ENCODE measurements around the gene PCSK5. TPM values are rescaled to one million over a fixed set of nuclear protein-coding genes. Genes with fewer than 3 reads are reported as not detected.

Gene PCSK5
- total RNA-seq, 4 donors from 2014 or later, result 22.0 to 37.4 (median 27.8) TPM

DNA sequence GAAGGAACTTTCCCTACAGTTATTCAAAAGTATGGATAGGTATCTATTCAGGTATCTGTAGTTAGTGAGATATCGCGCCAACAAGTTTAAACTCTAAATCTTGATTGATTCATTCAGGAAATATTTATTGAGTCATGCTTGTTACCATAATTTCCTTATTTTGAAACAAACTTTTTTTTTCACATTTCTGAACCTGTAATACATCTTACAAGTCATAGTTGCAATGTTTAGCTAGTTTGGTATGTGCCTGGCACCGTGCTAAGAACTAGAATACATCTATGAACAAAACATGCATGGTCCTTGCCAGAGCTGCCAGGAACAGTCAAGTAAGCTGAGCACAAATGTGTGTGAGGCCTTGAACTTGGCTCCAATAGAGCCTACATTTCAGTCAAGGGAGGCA, 226.4 kb downstream of the PCSK5 start:
- Histone ChIP-seq H3K27ac (replicated peaks in 1 of 4) (peak overlapping the region in 3 of 4 donors; percentile 10 to 24 (median 17)), H3K36me3 (no peaks in the 10 kb centered on the region), H3K9me3 (no peaks in the 10 kb centered on the region), H3K4me3 (no peak overlapping the region), H3K4me1 (peaks cover 0 to 38% (median 29%) of the 10 kb centered on the region in 4 donors), H3K27me3 (no peaks in the 10 kb centered on the region)
- intact Hi-C loops (cut with DNase I), result loop anchor here (5.0 to 10.0 kb wide), 2 partner anchors 178 to 225 kb away; partner anchors contain the start of gene PCSK5
- no peak for DNase-seq (ENCODE audit: extremely low spot score)
- WGBS, result 73% methylated on average over 3 of the region's 3 CpGs
- TF ChIP-seq POLR2A (IDR thresholded peaks at IDR 0.05; ENCODE audit: low read depth), result no peak
- no peak for TF ChIP-seq EP300 (IDR thresholded peaks at IDR 0.05)
- peak in 1 of 2 donors; percentile 61 for TF ChIP-seq POLR2AphosphoS5 (IDR thresholded peaks at IDR 0.05)
- TF ChIP-seq, protein P1, sequence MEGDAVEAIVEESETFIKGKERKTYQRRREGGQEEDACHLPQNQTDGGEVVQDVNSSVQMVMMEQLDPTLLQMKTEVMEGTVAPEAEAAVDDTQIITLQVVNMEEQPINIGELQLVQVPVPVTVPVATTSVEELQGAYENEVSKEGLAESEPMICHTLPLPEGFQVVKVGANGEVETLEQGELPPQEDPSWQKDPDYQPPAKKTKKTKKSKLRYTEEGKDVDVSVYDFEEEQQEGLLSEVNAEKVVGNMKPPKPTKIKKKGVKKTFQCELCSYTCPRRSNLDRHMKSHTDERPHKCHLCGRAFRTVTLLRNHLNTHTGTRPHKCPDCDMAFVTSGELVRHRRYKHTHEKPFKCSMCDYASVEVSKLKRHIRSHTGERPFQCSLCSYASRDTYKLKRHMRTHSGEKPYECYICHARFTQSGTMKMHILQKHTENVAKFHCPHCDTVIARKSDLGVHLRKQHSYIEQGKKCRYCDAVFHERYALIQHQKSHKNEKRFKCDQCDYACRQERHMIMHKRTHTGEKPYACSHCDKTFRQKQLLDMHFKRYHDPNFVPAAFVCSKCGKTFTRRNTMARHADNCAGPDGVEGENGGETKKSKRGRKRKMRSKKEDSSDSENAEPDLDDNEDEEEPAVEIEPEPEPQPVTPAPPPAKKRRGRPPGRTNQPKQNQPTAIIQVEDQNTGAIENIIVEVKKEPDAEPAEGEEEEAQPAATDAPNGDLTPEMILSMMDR (IDR thresholded peaks at IDR 0.05), result no peak

DNA sequence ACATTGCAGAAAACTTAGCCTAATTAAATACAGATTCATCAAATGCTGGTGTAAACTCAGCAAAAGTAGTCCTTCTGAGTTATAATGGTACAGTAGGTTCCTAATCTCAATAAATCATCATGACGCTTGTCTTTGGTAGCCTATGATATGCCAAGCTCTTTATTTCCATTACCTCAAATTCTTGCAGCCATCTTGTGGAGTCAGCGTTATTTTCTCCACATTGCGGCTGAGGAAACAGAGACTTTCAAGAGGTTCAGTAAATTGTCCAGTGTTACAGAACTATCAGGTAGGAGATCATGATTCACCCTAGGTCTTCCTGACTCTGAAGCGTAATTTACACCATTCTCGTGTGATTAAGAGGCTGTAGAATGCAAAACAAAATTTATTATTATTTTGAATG, 237.2 kb downstream of the PCSK5 start:
- Histone ChIP-seq H3K27me3 (no peaks in the 10 kb centered on the region), H3K4me1 (no peaks in the 10 kb centered on the region), H3K27ac (replicated peaks in 1 of 4) (no peak overlapping the region), H3K36me3 (no peaks in the 10 kb centered on the region), H3K9me3 (no peaks in the 10 kb centered on the region), H3K4me3 (no peak overlapping the region)
- intact Hi-C loops (cut with DNase I), result no loop called here
- no peak for DNase-seq (ENCODE audit: extremely low spot score)
- 100% methylated on average over 5 of the region's 5 CpGs for WGBS
- TF ChIP-seq, protein P1 (IDR thresholded peaks at IDR 0.05), result no peak
- TF ChIP-seq POLR2A (IDR thresholded peaks at IDR 0.05; ENCODE audit: low read depth), result no peak
- no peak for TF ChIP-seq POLR2AphosphoS5 (IDR thresholded peaks at IDR 0.05)
- no peak for TF ChIP-seq EP300 (IDR thresholded peaks at IDR 0.05)

DNA sequence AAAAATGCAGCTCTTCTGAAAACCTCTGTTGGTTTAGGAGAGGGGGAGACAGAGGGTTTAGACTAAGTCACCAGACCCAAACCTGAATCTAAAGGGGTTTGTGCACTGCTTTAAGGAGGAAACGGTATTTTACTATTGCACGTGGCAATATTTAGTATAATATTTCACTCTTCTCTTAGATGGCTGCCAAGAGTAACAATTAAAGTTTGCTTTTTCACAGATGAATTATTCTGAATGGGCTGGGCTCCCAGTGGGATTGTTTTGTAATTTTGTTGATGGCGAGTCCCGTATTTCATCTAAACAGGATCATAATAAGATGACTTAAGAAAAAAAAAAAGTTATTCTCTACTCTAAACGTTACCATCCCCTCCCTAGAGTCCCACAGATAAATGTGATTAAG, 245.4 kb downstream of the PCSK5 start:
- DNase-seq (ENCODE audit: extremely low spot score), result no peak
- Histone ChIP-seq H3K4me3 (no peak overlapping the region), H3K9me3 (no peaks in the 10 kb centered on the region), H3K4me1 (peaks cover 0 to 25% (median 20%) of the 10 kb centered on the region in 4 donors), H3K27ac (replicated peaks in 1 of 4) (no peak overlapping the region), H3K36me3 (no peaks in the 10 kb centered on the region), H3K27me3 (no peaks in the 10 kb centered on the region)
- TF ChIP-seq, protein P1 (IDR thresholded peaks at IDR 0.05), result no peak
- TF ChIP-seq EP300 (IDR thresholded peaks at IDR 0.05) (no peak), POLR2A (IDR thresholded peaks at IDR 0.05; ENCODE audit: low read depth) (no peak), POLR2AphosphoS5 (IDR thresholded peaks at IDR 0.05) (no peak)
- intact Hi-C loops (cut with DNase I), result no loop called here
- 11% methylated on average over 5 of the region's 5 CpGs for WGBS

DNA sequence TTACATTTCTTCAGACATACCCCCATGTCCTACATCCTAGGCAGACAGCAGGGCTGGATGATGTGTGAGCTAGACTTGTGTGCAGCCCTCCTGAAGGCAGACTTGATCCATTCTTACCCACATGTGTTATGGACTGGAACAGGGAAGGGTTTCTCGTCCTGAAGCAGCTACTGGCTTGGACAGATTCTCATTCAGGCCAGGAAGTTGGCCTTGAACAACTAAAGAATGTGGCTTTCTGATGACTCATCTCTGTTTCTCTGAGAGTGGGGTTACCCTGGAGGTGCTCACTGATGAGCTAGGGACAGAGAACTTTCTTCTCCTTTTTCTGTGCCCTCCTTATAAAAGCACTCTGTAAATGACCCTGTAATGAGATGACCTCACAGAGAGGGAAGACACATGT, 246.5 kb downstream of the PCSK5 start:
- peak overlapping the region in 2 of 4 donors; percentile 3 to 33 for H3K27ac ChIP-seq (replicated peaks in 1 of 4)
- intact Hi-C loops (cut with DNase I), result no loop called here

More for the DNA sequence above, 246.5 kb downstream of the PCSK5 start:
- Histone ChIP-seq H3K4me1 (peaks cover 0 to 25% (median 20%) of the 10 kb centered on the region in 4 donors), H3K9me3 (no peaks in the 10 kb centered on the region), H3K36me3 (no peaks in the 10 kb centered on the region), H3K27me3 (no peaks in the 10 kb centered on the region), H3K4me3 (no peak overlapping the region)
- no peak for DNase-seq (ENCODE audit: extremely low spot score)
- 0% methylated on average over 1 of the region's 1 CpG for WGBS
- TF ChIP-seq POLR2A (IDR thresholded peaks at IDR 0.05; ENCODE audit: low read depth) (no peak), EP300 (IDR thresholded peaks at IDR 0.05) (no peak), POLR2AphosphoS5 (IDR thresholded peaks at IDR 0.05) (peak in 1 of 2 donors; percentile 10)
- TF ChIP-seq, protein P1 (IDR thresholded peaks at IDR 0.05), result no peak
